ENCODE measurements around the gene APOL4.

The APOL4 gene

DNA sequence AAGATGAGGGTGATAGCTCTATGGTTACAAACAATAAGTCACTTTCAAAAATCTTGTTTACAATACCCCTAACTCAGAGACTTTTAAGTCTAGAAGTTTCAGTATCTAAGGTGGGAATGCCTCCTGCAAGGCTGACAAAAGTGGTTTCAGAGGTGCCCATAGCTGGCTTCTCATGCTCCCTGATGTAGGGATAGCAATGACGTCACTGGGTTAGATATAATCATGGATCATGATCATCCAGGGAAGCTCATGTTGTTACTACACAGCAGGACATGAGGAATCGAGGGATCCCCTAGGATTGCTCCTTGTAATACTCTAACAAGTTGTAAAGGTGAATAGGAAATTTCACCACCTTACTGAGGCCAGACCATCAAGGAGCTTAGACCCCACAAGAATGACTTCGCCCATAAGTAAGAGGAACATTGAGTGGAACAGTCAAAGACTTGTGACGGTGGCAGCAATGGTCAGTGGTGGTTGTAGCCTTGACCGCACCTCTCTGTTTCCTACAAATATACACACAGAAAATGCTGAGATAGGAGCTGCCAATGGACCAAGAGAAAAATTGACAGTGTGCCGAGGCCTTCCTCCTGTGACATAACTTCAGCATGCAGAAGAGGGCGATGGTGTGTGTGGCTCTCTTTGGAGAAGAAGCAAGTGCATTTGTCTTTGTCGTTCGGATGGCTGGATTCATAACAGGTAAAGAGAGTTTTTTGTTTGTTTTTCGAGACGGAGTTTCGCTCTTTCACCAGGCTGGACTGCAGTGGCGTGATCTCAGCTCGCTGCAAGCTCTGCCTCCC is 15.6 kb downstream of the APOL4 start:
- Histone ChIP-seq H3K9me3 (no peaks in the 10 kb centered on the region), H3K4me3 (ENCODE audit: low read depth, low read length) (no peak overlapping the region), H3K4me1 (no peaks in the 10 kb centered on the region), H3K27me3 (no peaks in the 10 kb centered on the region), H3K36me3 (no peaks in the 10 kb centered on the region)
- DNase-seq = no peak
- TF ChIP-seq, protein P1, sequence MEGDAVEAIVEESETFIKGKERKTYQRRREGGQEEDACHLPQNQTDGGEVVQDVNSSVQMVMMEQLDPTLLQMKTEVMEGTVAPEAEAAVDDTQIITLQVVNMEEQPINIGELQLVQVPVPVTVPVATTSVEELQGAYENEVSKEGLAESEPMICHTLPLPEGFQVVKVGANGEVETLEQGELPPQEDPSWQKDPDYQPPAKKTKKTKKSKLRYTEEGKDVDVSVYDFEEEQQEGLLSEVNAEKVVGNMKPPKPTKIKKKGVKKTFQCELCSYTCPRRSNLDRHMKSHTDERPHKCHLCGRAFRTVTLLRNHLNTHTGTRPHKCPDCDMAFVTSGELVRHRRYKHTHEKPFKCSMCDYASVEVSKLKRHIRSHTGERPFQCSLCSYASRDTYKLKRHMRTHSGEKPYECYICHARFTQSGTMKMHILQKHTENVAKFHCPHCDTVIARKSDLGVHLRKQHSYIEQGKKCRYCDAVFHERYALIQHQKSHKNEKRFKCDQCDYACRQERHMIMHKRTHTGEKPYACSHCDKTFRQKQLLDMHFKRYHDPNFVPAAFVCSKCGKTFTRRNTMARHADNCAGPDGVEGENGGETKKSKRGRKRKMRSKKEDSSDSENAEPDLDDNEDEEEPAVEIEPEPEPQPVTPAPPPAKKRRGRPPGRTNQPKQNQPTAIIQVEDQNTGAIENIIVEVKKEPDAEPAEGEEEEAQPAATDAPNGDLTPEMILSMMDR (IDR thresholded peaks at IDR 0.05; ENCODE audit: low read depth, low read length) = no peak

DNA sequence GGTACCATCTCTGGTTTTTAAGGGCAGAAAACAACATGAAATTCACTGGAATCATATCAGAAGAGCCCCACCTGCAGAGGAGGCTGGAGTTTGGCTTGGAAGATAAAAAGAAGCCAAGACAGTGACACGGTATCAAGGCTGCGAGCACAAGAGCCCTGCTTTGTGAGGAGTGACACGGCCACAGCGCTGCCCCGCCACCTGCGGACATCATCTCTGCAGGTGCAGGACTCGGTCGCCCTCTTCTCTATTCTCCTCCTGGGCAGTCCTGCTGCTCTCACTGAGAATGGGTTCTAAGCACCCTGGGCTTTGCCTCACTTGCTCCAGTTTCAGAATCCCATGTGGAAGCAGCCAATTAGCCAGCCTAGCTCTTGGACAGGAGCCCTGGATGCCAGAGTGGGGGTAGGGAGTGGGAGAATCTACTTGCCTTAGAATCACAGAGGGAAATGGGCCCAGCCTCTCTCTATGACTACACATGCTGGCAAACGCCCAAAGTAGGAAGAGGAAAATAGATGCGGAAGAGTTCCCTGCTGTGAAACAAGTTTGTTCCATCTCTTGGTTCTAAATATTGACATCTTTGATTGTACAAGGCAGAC is 17.1 kb downstream of the APOL4 start:
- TF ChIP-seq, protein P1 (IDR thresholded peaks at IDR 0.05; ENCODE audit: low read depth, low read length) = no peak
- no peaks in the 10 kb centered on the region for H3K9me3 ChIP-seq
- no peaks in the 10 kb centered on the region for H3K36me3 ChIP-seq
- no peaks in the 10 kb centered on the region for H3K27me3 ChIP-seq
- no peak for DNase-seq
- H3K4me3 ChIP-seq (ENCODE audit: low read depth, low read length) = no peak overlapping the region
- H3K4me1 ChIP-seq = no peaks in the 10 kb centered on the region

DNA sequence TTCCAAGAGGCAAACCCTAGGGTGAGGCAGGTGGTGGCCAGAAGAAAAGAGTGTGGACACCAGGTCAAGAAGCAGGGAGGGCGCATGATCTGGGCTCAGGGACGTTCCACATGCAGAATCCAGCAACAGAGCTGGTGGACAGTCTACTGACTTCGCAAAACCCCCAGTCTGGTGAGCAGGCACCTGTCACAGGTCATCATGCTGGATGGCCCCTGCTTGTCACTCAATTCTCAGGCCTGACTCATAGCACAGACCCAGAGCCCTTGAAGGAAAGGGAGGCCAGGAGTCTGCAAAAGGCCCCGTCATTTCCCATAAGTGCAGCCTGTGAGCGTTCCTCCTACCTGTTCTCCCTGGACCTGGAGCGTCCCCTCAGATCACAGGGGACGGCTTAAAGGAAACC is 18.2 kb downstream of the APOL4 start:
- H3K4me1 ChIP-seq = no peaks in the 10 kb centered on the region
- DNase-seq = no peak
- no peaks in the 10 kb centered on the region for H3K27me3 ChIP-seq
- TF ChIP-seq, protein P1 (IDR thresholded peaks at IDR 0.05; ENCODE audit: low read depth, low read length) = no peak
- no peaks in the 10 kb centered on the region for H3K36me3 ChIP-seq
- no peak overlapping the region for H3K4me3 ChIP-seq (ENCODE audit: low read depth, low read length)
- no peaks in the 10 kb centered on the region for H3K9me3 ChIP-seq

DNA sequence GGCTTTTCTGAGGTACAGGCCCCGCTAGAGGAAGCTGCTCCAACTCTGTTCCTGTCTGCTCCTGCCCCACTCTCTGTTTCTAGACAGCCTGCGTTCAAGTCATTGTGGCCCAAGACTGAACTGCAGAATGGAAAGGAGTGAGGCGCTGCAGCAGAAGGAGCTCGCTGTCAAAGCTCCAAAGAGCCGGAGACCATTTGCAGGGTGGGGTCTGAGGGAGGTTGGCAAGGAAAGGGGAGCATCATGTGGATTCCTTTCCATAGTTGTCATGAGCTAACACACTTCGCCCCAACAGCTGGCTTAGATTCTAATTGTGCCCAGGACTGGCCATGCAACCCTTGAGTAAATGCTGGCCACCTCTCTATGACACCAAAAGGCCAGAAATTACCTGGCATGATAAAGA is 18.8 kb downstream of the APOL4 start:
- Histone ChIP-seq H3K27me3 (no peaks in the 10 kb centered on the region), H3K9me3 (no peaks in the 10 kb centered on the region), H3K36me3 (no peaks in the 10 kb centered on the region), H3K4me1 (no peaks in the 10 kb centered on the region), H3K4me3 (ENCODE audit: low read depth, low read length) (no peak overlapping the region)
- TF ChIP-seq, protein P1 (IDR thresholded peaks at IDR 0.05; ENCODE audit: low read depth, low read length) = no peak
- no peak for DNase-seq

DNA sequence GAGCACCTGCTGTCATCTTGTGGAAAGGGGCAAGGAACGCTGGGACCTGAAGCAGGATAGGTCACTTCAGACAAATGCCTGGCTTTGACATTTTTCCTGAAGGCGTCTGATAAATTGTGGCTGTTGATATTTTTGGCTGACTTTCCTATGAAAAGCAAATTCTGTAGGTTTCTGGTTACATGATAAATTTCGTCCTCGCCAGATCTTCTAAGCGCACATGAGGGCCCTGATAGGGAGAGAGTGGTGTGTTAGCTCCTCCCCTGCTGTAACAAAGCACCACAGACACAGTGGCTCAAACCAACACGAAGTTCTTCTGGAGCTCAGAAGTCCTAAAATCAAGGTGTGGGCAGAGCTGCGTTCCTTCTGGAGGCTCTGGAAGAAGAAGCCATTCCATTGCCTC is 19.6 kb downstream of the APOL4 start:
- Histone ChIP-seq H3K36me3 (no peaks in the 10 kb centered on the region), H3K27me3 (no peaks in the 10 kb centered on the region), H3K4me3 (ENCODE audit: low read depth, low read length) (no peak overlapping the region), H3K4me1 (no peaks in the 10 kb centered on the region), H3K9me3 (no peaks in the 10 kb centered on the region)
- DNase-seq = no peak
- TF ChIP-seq, protein P1 (IDR thresholded peaks at IDR 0.05; ENCODE audit: low read depth, low read length) = no peak

DNA sequence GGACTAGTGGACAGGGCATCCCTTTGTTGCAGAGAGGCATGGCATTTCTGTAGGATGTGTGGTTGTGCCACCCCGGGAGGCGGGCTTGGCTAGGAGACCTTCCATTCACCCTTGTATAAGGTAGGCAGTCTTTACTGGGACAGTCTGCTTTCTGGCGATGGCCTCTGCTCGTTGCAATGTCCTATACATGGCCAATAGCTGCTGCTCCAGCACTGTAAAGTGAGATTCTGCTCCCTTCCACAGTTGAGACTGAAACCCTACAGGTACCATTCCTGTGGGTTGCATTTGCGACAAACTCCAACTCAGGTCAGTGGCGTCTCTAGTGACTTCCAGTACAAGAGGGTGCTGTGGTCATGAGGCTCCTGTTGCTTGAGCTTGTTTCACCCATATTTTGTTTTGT is 20.7 kb downstream of the APOL4 start:
- no peaks in the 10 kb centered on the region for H3K36me3 ChIP-seq
- H3K27me3 ChIP-seq = no peaks in the 10 kb centered on the region
- H3K4me3 ChIP-seq (ENCODE audit: low read depth, low read length) = no peak overlapping the region
- DNase-seq = no peak
- no peaks in the 10 kb centered on the region for H3K9me3 ChIP-seq
- H3K4me1 ChIP-seq = no peaks in the 10 kb centered on the region
- TF ChIP-seq, protein P1 (IDR thresholded peaks at IDR 0.05; ENCODE audit: low read depth, low read length) = no peak

Measured in BE2C (cell line).